HG02610 (cell line): Measurements from ENCODE around the gene DPEP1.
"Not testable (repeated sequence)": the region's sequence is repeated elsewhere in the genome, so short reads cannot be mapped to it uniquely, and the experiment has no call there.

Experiments
- ATAC-seq: cut with Tn5 transposase; IDR thresholded peaks from one replicate; pipeline ENCODE4 v1.9.1; 2021; ENCODE audit warnings: mild to moderate bottlenecking, moderate library complexity; ENCODE audit not compliant: unreplicated experiment

Gene DPEP1

GRCh38 chr16:89613231-89613953 is at the start of gene DPEP1:
Gene DPEP1, plus strand, starts transcription at chr16:89613642. Its CDS starts 16,769 bp downstream, at chr16:89630411.
- no peak for ATAC-seq

- ATAC-seq, result no peak
Measured at GRCh38 chr16:89564476-89565255, 48.8 kb upstream of the DPEP1 start.

- no peak for ATAC-seq
Measured at GRCh38 chr16:89565256-89565505, 48.3 kb upstream of the DPEP1 start.

GRCh38 chr16:89565506-89566372 is 47.7 kb upstream of the DPEP1 start:
- ATAC-seq, result no peak

GRCh38 chr16:89567656-89568594 is 45.5 kb upstream of the DPEP1 start:
- ATAC-seq, result no peak

- ATAC-seq, result no peak
Measured at GRCh38 chr16:89569506-89570341, 43.7 kb upstream of the DPEP1 start.

- ATAC-seq, result no peak
Measured at GRCh38 chr16:89570342-89570923, 43.0 kb upstream of the DPEP1 start.

- not testable (repeated sequence) for ATAC-seq
Measured at GRCh38 chr16:89570983-89571598, 42.4 kb upstream of the DPEP1 start.

GRCh38 chr16:89571636-89572035 is 41.8 kb upstream of the DPEP1 start:
- ATAC-seq, result no peak

- ATAC-seq, result no peak
Measured at GRCh38 chr16:89572073-89572484, 41.4 kb upstream of the DPEP1 start.

GRCh38 chr16:89572485-89573205 is 40.8 kb upstream of the DPEP1 start:
- ATAC-seq, result no peak

- ATAC-seq, result no peak
Measured at GRCh38 chr16:89573826-89574680, 39.4 kb upstream of the DPEP1 start.

GRCh38 chr16:89574681-89575246 is 38.7 kb upstream of the DPEP1 start:
- no peak for ATAC-seq

GRCh38 chr16:89575247-89576152 is 37.9 kb upstream of the DPEP1 start, which contains the start of gene CPNE7:
Gene CPNE7, plus strand, starts transcription at chr16:89575758. Its CDS starts 140 bp downstream, at chr16:89575898.
- no peak for ATAC-seq

GRCh38 chr16:89576153-89577054 is 37.0 kb upstream of the DPEP1 start:
- no peak for ATAC-seq
